Activated CD4-positive, alpha-beta T cell treated with anti-CD3 and anti-CD28 coated beads, Interleukin-2, Interleukin-4, amounts not matched to agents 100 ng/mL and 50 ng/mL, durations not matched to agents 16 hours and 8 hours (primary cell): ENCODE results near the gene EFTUD2.
"Not testable (repeated sequence)": the region's sequence is repeated elsewhere in the genome, so short reads cannot be mapped to it uniquely, and the experiment has no call there.

Experiments
- DNase-seq: peaks from one replicate; pipeline ENCODE4 v3.0.0-alpha.2; 2020; ENCODE audit warnings: low spot score

The EFTUD2 gene

DNA sequence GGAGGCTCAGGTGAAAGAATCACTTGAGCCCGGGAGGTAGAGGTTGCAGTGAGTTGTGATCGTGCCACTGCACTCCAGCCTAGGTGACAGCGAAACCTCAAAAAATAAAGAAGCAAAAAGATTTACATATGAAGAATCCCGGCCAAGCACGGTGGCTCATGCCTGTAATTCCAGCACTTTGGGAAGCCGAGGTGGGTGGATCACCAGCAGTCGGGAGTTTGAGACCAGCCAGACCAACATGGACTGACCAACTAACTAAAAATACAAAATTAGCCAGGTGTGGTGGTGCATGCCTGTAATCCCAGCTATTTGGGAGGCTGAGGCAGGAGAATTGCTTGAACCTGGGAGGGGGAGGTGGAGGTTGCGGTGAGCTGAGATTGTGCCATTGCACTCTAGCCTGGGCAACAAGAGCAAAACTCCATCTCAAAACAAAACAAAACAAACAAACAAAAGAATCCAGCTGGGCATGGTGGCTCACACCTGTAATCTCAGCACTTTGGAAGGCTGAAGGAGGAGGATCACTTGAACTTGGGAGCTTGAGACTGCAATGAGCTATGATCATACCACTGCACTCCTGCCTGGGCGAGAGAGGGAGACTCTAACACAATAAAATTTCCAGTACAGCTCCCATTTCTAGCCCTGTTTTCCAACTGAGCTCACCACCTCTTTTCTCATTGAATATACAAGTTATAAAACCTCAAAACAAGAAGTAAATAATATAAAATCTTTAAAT lies 90.4 kb downstream of the EFTUD2 start:
- not testable (repeated sequence) for DNase-seq

DNA sequence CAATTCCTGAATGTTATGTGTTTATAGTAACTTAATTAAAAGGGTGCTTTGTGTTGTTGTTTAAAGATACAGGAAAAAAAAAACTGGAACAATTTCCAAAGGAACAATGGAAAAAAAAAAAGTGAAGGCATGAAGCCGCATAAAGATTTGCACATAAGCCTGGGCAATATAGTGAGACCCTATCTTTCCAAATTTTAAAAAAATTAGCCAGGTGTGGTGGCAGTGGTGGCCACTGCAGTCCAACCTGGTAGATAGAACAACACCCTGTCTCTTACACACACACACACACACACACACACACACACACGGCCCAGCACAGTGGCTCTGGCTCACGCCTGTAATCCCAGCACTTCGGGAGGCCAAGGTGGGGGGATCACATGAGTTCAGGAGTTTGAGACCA lies 91.1 kb downstream of the EFTUD2 start:
- DNase-seq = no peak

DNA sequence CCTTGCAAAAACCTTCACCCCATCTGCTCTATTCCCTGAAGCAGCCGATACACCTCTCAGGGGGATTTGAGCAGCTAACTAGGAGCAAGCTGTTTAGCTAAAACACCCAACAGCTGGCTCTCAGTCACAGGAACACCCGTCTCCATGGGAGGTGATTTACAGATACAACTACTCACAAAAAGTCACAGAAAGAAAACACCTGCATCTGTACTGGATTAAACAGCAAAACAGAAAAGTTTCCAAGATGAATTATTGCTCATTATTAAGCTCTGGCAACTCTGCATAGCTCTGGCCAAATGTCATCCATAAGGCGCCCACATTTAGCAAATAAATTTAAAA lies 91.5 kb downstream of the EFTUD2 start:
- no peak for DNase-seq

DNA sequence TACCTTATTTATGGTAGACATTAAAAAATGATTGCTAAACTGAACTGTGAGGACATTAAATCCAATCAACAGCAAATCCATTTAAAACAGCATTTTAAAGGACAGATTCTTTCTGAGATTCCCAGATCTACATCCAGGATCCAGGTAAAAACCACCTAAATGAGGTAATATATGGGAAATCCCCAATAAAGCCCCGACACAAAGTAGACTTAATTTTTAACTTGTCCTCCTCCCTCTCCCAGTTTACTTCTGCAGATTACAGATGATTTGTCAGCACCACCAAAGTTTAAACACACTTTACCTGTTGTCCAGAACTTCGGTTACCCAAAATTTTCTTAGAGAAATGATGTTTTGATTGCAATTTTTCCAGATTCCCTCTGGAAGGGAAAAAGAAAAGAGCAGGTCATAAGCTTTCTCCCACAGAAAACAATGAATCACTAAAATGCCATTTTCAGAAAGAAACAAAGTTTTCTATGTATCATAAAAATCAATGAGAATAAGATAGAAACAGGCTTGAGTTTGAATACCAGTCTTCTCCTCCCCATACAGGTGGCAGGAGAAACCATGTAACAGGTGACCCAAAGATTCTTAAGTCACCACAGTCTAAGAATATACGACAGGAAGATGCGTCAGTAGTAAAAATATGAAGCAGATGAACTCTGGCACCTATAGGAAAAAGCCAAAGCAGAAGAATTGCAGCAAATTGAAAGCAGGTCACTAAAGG lies 92.0 kb downstream of the EFTUD2 start:
- no peak for DNase-seq

DNA sequence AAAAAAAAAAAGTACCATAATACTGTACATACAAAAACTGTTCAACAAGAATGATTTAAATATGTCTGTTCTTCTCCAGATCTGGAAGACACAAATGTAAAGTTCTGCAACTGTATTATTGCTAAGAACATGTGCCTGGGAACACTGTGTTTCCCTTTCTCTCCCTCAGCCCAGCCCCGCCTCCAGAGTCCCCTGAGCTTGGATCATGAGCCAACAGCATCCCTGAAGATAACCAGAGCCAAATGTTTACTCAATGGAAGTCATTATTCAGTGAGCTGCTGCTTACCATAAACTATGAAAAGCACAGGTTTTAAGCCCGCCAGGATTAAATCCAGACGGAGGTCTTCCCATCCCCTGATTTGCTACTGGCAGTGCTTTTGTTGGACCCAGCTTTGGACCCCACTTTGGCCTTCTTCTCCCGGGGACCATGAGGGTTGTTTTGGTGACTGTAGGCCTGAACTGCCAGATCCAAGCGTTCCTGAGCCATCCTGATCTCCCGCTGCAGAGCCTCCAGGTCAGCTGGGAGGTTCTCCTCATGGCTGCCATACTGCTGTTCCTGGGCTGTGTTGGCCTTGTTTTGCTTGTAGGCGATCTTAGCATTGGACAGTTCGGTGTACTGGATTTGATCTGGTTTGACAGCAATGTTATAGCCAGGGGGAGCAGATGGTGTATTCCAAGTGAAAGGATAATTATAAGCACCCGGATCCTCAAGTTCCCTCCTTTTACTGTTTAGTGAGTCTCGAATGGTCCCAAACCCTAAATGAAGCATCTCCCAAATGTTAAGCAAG lies 94.7 kb downstream of the EFTUD2 start:
- no peak for DNase-seq

DNA sequence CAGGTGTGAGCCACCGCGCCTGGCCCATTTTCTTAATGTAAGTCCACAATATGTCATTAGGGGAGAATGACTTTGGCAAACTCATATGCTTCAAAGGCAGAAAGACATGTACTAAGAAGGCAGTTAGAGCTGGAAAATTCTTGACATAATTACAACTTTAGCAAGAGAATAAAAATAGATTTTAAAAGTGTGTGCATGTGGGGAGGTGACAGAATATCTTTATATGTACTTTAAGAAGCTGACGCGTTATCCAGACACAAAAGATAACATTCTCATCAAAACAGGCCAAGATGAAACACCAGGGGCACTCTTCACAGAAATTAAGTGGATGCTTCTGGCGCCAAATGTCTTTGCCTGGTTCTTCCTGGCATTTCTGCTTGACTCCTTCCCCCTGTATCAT lies 97.4 kb downstream of the EFTUD2 start:
- DNase-seq = no peak
